ENCODE data around the gene KIAA0319L. TPM values are rescaled to one million over a fixed set of nuclear protein-coding genes. Genes with fewer than 3 reads are reported as not detected.

The KIAA0319L gene
- total RNA-seq, 2 donors from 2014 or later: 62.4 to 62.6 TPM

DNA sequence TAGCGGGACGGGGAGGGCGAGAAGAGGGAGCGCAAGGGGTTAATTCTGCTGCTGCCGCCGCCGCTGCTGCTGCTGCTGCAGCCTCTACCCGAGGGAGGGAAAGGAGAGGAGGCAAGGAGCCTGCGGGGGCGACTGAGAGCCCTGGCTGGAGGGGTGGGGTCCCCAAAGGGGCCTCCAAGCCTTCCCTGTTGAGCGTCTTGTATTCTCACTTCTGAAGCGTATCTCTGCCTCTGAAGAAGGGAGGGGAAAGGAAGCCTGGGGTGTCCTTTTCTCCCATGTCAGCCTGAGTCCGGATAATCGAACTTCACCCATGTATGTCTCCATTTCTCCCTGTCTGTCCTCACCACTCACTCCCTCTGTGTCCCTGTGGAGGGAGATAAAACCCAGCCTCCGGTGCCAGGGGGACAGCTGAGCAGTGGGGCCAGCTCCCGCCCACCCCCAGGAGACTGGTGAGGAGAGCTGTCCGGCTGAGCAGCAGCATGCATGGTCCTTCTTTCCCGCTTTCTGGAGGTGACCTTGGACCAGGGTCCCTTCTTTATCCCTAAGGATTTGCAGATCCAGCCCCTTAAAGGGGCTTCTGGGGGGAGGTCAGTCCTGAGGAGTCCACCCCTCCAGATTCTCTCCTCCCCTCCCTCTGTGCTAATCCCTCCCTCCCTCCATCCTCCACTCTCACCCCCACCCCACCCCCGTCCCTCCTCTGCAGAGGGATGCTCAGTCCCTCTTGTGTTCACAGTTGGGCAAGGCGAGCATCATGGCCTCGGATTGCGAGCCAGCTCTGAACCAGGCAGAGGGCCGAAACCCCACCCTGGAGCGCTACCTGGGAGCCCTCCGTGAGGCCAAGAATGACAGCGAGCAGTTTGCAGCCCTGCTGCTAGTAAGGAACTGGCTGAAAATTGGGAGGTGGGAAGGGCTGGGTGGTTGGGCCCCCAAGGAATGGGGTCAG is 1.4 kb upstream of the KIAA0319L start:
- Histone ChIP-seq H3K27me3 (replicated peaks; ENCODE audit: insufficient read depth) (no peaks in the 10 kb centered on the region), H3K4me1 (ENCODE audit: control insufficient read depth in 1 of 2, low read depth in 2 of 2) (peaks cover 20 to 56% of the 10 kb centered on the region in 2 donors), H3K36me3 (no peaks in the 10 kb centered on the region), H3K4me3 (peak overlapping the region; percentile 94), H3K9me3 (no peaks in the 10 kb centered on the region), H3K27ac (peak overlapping the region; percentile 85 to 94)
- DNase-seq (ENCODE audit: low spot score): no peak
- no peak for ATAC-seq (ENCODE audit: insufficient number of reproducible peaks, low FRiP score, low read depth)
- TF ChIP-seq, protein P1, sequence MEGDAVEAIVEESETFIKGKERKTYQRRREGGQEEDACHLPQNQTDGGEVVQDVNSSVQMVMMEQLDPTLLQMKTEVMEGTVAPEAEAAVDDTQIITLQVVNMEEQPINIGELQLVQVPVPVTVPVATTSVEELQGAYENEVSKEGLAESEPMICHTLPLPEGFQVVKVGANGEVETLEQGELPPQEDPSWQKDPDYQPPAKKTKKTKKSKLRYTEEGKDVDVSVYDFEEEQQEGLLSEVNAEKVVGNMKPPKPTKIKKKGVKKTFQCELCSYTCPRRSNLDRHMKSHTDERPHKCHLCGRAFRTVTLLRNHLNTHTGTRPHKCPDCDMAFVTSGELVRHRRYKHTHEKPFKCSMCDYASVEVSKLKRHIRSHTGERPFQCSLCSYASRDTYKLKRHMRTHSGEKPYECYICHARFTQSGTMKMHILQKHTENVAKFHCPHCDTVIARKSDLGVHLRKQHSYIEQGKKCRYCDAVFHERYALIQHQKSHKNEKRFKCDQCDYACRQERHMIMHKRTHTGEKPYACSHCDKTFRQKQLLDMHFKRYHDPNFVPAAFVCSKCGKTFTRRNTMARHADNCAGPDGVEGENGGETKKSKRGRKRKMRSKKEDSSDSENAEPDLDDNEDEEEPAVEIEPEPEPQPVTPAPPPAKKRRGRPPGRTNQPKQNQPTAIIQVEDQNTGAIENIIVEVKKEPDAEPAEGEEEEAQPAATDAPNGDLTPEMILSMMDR (IDR thresholded peaks at IDR 0.05): no peak

GRCh38 chr1:35557611-35558373 is 589 bp upstream of the KIAA0319L start, which contains the start of gene NCDN:
NCDN (plus strand) TSS chr1:35557799; CDS start chr1:35558191, 392 bp downstream.
- Histone ChIP-seq H3K27ac (peak within 1 kb of the TSS; percentile 85 to 94), H3K36me3 (peaks cover 2% of the 10 kb centered on the region), H3K9me3 (no peaks in the 10 kb centered on the region), H3K4me3 (peak within 1 kb of the TSS; percentile 94), H3K4me1 (ENCODE audit: control insufficient read depth in 1 of 2, low read depth in 2 of 2) (peaks cover 20 to 56% of the 10 kb centered on the region in 2 donors), H3K27me3 (replicated peaks; ENCODE audit: insufficient read depth) (no peaks in the 10 kb centered on the region)
- ATAC-seq (ENCODE audit: insufficient number of reproducible peaks, low FRiP score, low read depth): peak; percentile 85
- TF ChIP-seq, protein P1 (IDR thresholded peaks at IDR 0.05): no peak
- DNase-seq (ENCODE audit: low spot score): peak; percentile 92

- peaks cover 20 to 53% of the 10 kb centered on the region in 2 donors for H3K4me1 ChIP-seq (ENCODE audit: control insufficient read depth in 1 of 2, low read depth in 2 of 2)
- H3K9me3 ChIP-seq: no peaks in the 10 kb centered on the region
- peak overlapping the region; percentile 94 for H3K4me3 ChIP-seq
- DNase-seq (ENCODE audit: low spot score) (no peak), ATAC-seq (ENCODE audit: insufficient number of reproducible peaks, low FRiP score, low read depth) (no peak)
- H3K27ac ChIP-seq: peak overlapping the region; percentile 85 to 94
- TF ChIP-seq, protein P1 (IDR thresholded peaks at IDR 0.05): no peak
- H3K36me3 ChIP-seq: peaks cover 9% of the 10 kb centered on the region
- no peaks in the 10 kb centered on the region for H3K27me3 ChIP-seq (replicated peaks; ENCODE audit: insufficient read depth)
Measured at GRCh38 chr1:35556484-35557117, 602 bp downstream of the KIAA0319L start.

GRCh38 chr1:35555601-35556477 is 1.4 kb downstream of the KIAA0319L start:
- Histone ChIP-seq H3K4me1 (ENCODE audit: control insufficient read depth in 1 of 2, low read depth in 2 of 2) (peaks cover 15 to 46% of the 10 kb centered on the region in 2 donors), H3K9me3 (no peaks in the 10 kb centered on the region), H3K36me3 (peaks cover 9% of the 10 kb centered on the region), H3K27ac (no peak overlapping the region), H3K27me3 (replicated peaks; ENCODE audit: insufficient read depth) (no peaks in the 10 kb centered on the region), H3K4me3 (peak overlapping the region; percentile 94)
- DNase-seq (ENCODE audit: low spot score): no peak
- no peak for ATAC-seq (ENCODE audit: insufficient number of reproducible peaks, low FRiP score, low read depth)
- TF ChIP-seq, protein P1 (IDR thresholded peaks at IDR 0.05): no peak

Measured in thoracic aorta (tissue), 2 donors.